Mesendoderm (in vitro differentiated cells): ENCODE measurements around the gene ATP7B.

Experiments
- DNase-seq: peaks from one replicate; pipeline ENCODE4 v3.0.0; 2013
- H2AK5ac ChIP-seq: 2 replicates; pipeline ENCODE4 v1.6.1; 2013; ENCODE audit warnings: low read length, inconsistent platforms
- H2BK120ac ChIP-seq: 2 replicates; pipeline ENCODE4 v1.6.1; 2013; ENCODE audit warnings: low read depth, mild to moderate bottlenecking, low read length, moderate library complexity, mixed read lengths
- H2BK15ac ChIP-seq: replicated peaks from 2 replicates; pipeline ENCODE4 v1.6.1; 2013; ENCODE audit warnings: low read depth, mild to moderate bottlenecking, moderate library complexity
- H2BK5ac ChIP-seq: 2 replicates; pipeline ENCODE4 v1.6.1; 2013; ENCODE audit warnings: low read length, inconsistent platforms
- H3K18ac ChIP-seq: 2 replicates; pipeline ENCODE4 v1.6.1; 2013; ENCODE audit warnings: mild to moderate bottlenecking, low read length, mixed read lengths
- H3K23ac ChIP-seq: one replicate; pipeline ENCODE4 v1.6.1; 2013; ENCODE audit warnings: low read length
- H3K27ac ChIP-seq: 2 replicates; pipeline ENCODE4 v1.5.1; 2013; ENCODE audit warnings: low read depth, mild to moderate bottlenecking, inconsistent platforms, low read length, moderate library complexity
- H3K27me3 ChIP-seq: 2 replicates; pipeline ENCODE4 v1.6.1; 2013; ENCODE audit warnings: low read length, control low read depth, mild to moderate bottlenecking, inconsistent platforms; ENCODE audit not compliant: insufficient read depth, poor library complexity
- H3K36me3 ChIP-seq: 2 replicates; pipeline ENCODE4 v1.6.1; 2013; ENCODE audit warnings: low read length, inconsistent platforms; ENCODE audit not compliant: control insufficient read depth, insufficient read depth
- H3K4ac ChIP-seq: one replicate; pipeline ENCODE4 v1.6.1; 2013; ENCODE audit warnings: low read depth, mild to moderate bottlenecking, low read length, moderate library complexity
- H3K4me1 ChIP-seq: 2 replicates; pipeline ENCODE4 v1.6.1; 2013; ENCODE audit warnings: low read depth, low read length, inconsistent platforms; ENCODE audit not compliant: control insufficient read depth
- H3K4me2 ChIP-seq: 2 replicates; pipeline ENCODE4 v1.6.1; 2013; ENCODE audit warnings: low read length
- H3K4me3 ChIP-seq: 2 replicates; pipeline ENCODE4 v1.5.1; 2013; ENCODE audit warnings: mild to moderate bottlenecking, low read length
- H3K56ac ChIP-seq: one replicate; pipeline ENCODE4 v1.6.1; 2013; ENCODE audit warnings: low read length
- H3K79me1 ChIP-seq: 2 replicates; pipeline ENCODE4 v1.6.1; 2013; ENCODE audit warnings: low read length, inconsistent platforms
- H3K79me2 ChIP-seq: 2 replicates; pipeline ENCODE4 v1.6.1; 2013; ENCODE audit warnings: mild to moderate bottlenecking, low read length; ENCODE audit not compliant: control insufficient read depth, insufficient read depth
- H3K9ac ChIP-seq: 2 replicates; pipeline ENCODE4 v1.6.1; 2013; ENCODE audit warnings: low read length, inconsistent platforms
- H4K5ac ChIP-seq: one replicate; pipeline ENCODE4 v1.6.1; 2013; ENCODE audit warnings: low read length
- H4K8ac ChIP-seq: one replicate; pipeline ENCODE4 v1.6.1; 2013; ENCODE audit warnings: low read depth, mild to moderate bottlenecking, control low read depth, low read length, moderate library complexity
- WGBS: extraction: QIAGEN DNeasy Blood & Tissue Kit; methylation state at CpG from one replicate; pipeline ENCODE4 v1.1.7; 2013; ENCODE audit warnings: low lambda C conversion rate, missing lambda C conversion rate; ENCODE audit not compliant: insufficient coverage; ENCODE audit errors: extremely low coverage; 5-methylcytosine and 5-hydroxymethylcytosine counted together

The ATP7B gene

GRCh38 chr13:51920267-51920666, 91.0 kb downstream of the ATP7B start:
- DNase-seq = no peak
- no peak overlapping the region for H2BK15ac ChIP-seq
- no peak overlapping the region for H4K8ac ChIP-seq
- H3K56ac ChIP-seq = no peak overlapping the region
- H3K36me3 ChIP-seq = no peaks in the 10 kb centered on the region
- no peaks in the 10 kb centered on the region for H3K27me3 ChIP-seq
- no peak overlapping the region for H2AK5ac ChIP-seq
- H3K4me2 ChIP-seq = no peak overlapping the region
- no peak overlapping the region for H3K4ac ChIP-seq
- no peaks in the 10 kb centered on the region for H3K79me1 ChIP-seq
- no peak overlapping the region for H4K5ac ChIP-seq
- no peak overlapping the region for H2BK5ac ChIP-seq
- H2BK120ac ChIP-seq = no peak overlapping the region
- H3K4me1 ChIP-seq = peaks cover 9% of the 10 kb centered on the region
- H3K27ac ChIP-seq = no peak overlapping the region
- H3K18ac ChIP-seq = no peak overlapping the region
- H3K9ac ChIP-seq = no peak overlapping the region
- H3K23ac ChIP-seq = peak overlapping the region; percentile 11
- no CpG with 5 or more reads among the region's 3 CpGs for WGBS
- no peak overlapping the region for H3K4me3 ChIP-seq
- H3K79me2 ChIP-seq = no peaks in the 10 kb centered on the region

GRCh38 chr13:51919531-51919930, 91.7 kb downstream of the ATP7B start:
- no CpG with 5 or more reads among the region's 9 CpGs for WGBS
- H3K36me3 ChIP-seq = no peaks in the 10 kb centered on the region
- no peak overlapping the region for H2BK5ac ChIP-seq
- no peaks in the 10 kb centered on the region for H3K79me1 ChIP-seq
- H2AK5ac ChIP-seq = no peak overlapping the region
- no peak overlapping the region for H2BK120ac ChIP-seq
- H3K79me2 ChIP-seq = no peaks in the 10 kb centered on the region
- peaks cover 9% of the 10 kb centered on the region for H3K4me1 ChIP-seq
- H2BK15ac ChIP-seq = no peak overlapping the region
- no peak overlapping the region for H3K4ac ChIP-seq
- no peaks in the 10 kb centered on the region for H3K27me3 ChIP-seq
- DNase-seq = no peak
- no peak overlapping the region for H3K18ac ChIP-seq
- H3K9ac ChIP-seq = no peak overlapping the region
- no peak overlapping the region for H3K4me2 ChIP-seq
- H3K27ac ChIP-seq = no peak overlapping the region
- H3K4me3 ChIP-seq = no peak overlapping the region
- H3K23ac ChIP-seq = no peak overlapping the region
- H3K56ac ChIP-seq = no peak overlapping the region
- no peak overlapping the region for H4K5ac ChIP-seq
- no peak overlapping the region for H4K8ac ChIP-seq

GRCh38 chr13:51916962-51917361, 94.3 kb downstream of the ATP7B start:
- Histone ChIP-seq H4K5ac (no peak overlapping the region), H3K56ac (no peak overlapping the region), H3K36me3 (no peaks in the 10 kb centered on the region), H2BK5ac (no peak overlapping the region), H3K4ac (no peak overlapping the region), H2AK5ac (no peak overlapping the region), H4K8ac (no peak overlapping the region), H3K27ac (no peak overlapping the region), H3K4me1 (peaks cover 9% of the 10 kb centered on the region), H3K4me3 (no peak overlapping the region), H3K9ac (no peak overlapping the region), H3K27me3 (no peaks in the 10 kb centered on the region), H3K4me2 (no peak overlapping the region), H2BK15ac (no peak overlapping the region), H3K23ac (no peak overlapping the region), H3K79me2 (no peaks in the 10 kb centered on the region), H3K79me1 (no peaks in the 10 kb centered on the region), H2BK120ac (no peak overlapping the region), H3K18ac (no peak overlapping the region)
- DNase-seq = no peak
- no CpG with 5 or more reads among the region's 8 CpGs for WGBS

- DNase-seq = no peak
- H3K4me1 ChIP-seq = peaks cover 6% of the 10 kb centered on the region
- no CpG with 5 or more reads among the region's 7 CpGs for WGBS
- no peaks in the 10 kb centered on the region for H3K36me3 ChIP-seq
- no peak overlapping the region for H4K5ac ChIP-seq
- no peak overlapping the region for H3K56ac ChIP-seq
- H2BK15ac ChIP-seq = no peak overlapping the region
- no peak overlapping the region for H3K4me2 ChIP-seq
- no peak overlapping the region for H3K4ac ChIP-seq
- H3K27ac ChIP-seq = no peak overlapping the region
- H3K4me3 ChIP-seq = no peak overlapping the region
- H2BK5ac ChIP-seq = no peak overlapping the region
- H2AK5ac ChIP-seq = no peak overlapping the region
- H3K79me1 ChIP-seq = no peaks in the 10 kb centered on the region
- H3K27me3 ChIP-seq = no peaks in the 10 kb centered on the region
- H3K9ac ChIP-seq = no peak overlapping the region
- no peak overlapping the region for H3K23ac ChIP-seq
- no peak overlapping the region for H3K18ac ChIP-seq
- H3K79me2 ChIP-seq = no peaks in the 10 kb centered on the region
- no peak overlapping the region for H2BK120ac ChIP-seq
- H4K8ac ChIP-seq = no peak overlapping the region
Observed at GRCh38 chr13:51916051-51916818, 95.0 kb downstream of the ATP7B start.

- Histone ChIP-seq H3K4me1 (no peaks in the 10 kb centered on the region), H2BK5ac (no peak overlapping the region), H3K56ac (no peak overlapping the region), H3K36me3 (no peaks in the 10 kb centered on the region), H3K27ac (no peak overlapping the region), H3K79me2 (no peaks in the 10 kb centered on the region), H3K79me1 (no peaks in the 10 kb centered on the region), H4K8ac (no peak overlapping the region), H3K27me3 (no peaks in the 10 kb centered on the region), H3K9ac (no peak overlapping the region), H2BK15ac (no peak overlapping the region), H2BK120ac (no peak overlapping the region), H3K18ac (no peak overlapping the region), H2AK5ac (no peak overlapping the region), H3K23ac (no peak overlapping the region), H4K5ac (no peak overlapping the region), H3K4ac (no peak overlapping the region), H3K4me2 (no peak overlapping the region), H3K4me3 (no peak overlapping the region)
- WGBS = no CpG with 5 or more reads among the region's 7 CpGs
- no peak for DNase-seq
Observed at GRCh38 chr13:51914137-51914493, 97.1 kb downstream of the ATP7B start.
